Renal pelvis (tissue), 12 donors: ENCODE data around the gene SSX4. TPM values are rescaled to one million over a fixed set of nuclear protein-coding genes. Genes with fewer than 3 reads are reported as not detected.
"Not testable (repeated sequence)": the region's sequence is repeated elsewhere in the genome, so short reads cannot be mapped to it uniquely, and the experiment has no call there.

Experiments used
- DNase-seq: peaks from one replicate; pipeline ENCODE4 v3.0.0-alpha.2; 2013
- long read RNA-seq, 16 experiments: transcript quantifications; one replicate each; lab custom pipeline, GENCODE V29; 2026
- polyA plus RNA-seq, 3 donors: library from polyadenylated mRNA; unstranded; fragments of 120-200 nt; gene quantifications; one replicate each; pipeline ENCODE4 v1.2.1, GENCODE V29; 2013; ENCODE audit not compliant: insufficient read length in 3 of 3

SSX4 gene, protein sequence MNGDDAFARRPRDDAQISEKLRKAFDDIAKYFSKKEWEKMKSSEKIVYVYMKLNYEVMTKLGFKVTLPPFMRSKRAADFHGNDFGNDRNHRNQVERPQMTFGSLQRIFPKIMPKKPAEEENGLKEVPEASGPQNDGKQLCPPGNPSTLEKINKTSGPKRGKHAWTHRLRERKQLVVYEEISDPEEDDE
- polyA plus RNA-seq = not detected
- long read RNA-seq, donor 1 = 0 reads
- long read RNA-seq, donor 2 = 0 reads
- long read RNA-seq, donor 3 = 0 reads
- long read RNA-seq, donor 4 = 0 reads
- long read RNA-seq, donor 5 = 0 reads
- long read RNA-seq, donor 6 = 0 reads
- long read RNA-seq, donor 7 = 0 reads
- long read RNA-seq, donor 8 = 0 reads
- long read RNA-seq, donor 9 = 0 reads
- long read RNA-seq, donor 10 = 0 reads
- long read RNA-seq, donor 11 = 0 reads
- long read RNA-seq, donor 12 = 0 reads
- long read RNA-seq, donor 13 = 0 reads
- long read RNA-seq, donor 14 = 0 reads
- long read RNA-seq, donor 15 = 0 reads
- long read RNA-seq, donor 16 = 0 reads

DNA sequence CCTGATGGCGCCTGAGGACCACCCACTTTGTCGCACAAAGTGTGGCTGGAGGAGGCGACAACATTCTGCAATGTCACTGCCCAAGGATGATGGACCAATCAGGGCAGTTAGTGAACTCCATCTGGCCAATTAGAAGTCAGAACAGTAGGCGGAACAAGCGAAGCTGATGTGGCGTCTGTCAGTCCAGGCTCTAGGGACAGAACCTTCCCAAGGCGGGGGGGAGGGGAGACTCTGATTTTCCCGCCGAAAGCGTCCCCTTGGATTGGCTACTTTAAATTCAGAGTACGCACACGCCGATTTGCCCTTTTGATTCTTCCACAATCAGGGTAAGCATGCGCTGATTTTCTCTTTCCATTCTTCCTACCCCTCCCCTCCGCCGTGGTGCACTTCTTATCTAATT is at the start of gene SSX4:
Gene SSX4, plus strand, starts transcription at position 301 of the 400 bp plus-strand sequence. CDS start 515 bp downstream, outside the sequence.
- not testable (repeated sequence) for DNase-seq

DNA sequence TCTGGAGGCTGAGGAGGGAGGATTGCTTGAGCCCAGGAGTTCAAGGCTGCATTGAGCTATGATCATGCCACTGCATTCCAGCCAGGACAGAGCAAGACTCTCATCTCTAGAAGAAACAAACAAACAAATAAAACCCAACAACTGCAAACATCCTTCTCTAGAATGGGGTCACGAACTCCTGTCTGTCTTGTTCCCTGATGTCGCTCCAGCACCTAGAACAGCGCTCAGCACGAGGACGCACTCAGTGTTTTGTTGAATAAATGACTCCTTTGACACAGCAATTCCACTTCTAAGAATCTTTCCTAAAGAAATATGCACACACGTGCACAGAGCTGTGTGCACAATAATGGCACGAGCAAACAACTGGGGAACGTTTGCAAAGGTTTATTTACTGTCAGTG is 37.3 kb upstream of the SSX4 start:
- not testable (repeated sequence) for DNase-seq

DNA sequence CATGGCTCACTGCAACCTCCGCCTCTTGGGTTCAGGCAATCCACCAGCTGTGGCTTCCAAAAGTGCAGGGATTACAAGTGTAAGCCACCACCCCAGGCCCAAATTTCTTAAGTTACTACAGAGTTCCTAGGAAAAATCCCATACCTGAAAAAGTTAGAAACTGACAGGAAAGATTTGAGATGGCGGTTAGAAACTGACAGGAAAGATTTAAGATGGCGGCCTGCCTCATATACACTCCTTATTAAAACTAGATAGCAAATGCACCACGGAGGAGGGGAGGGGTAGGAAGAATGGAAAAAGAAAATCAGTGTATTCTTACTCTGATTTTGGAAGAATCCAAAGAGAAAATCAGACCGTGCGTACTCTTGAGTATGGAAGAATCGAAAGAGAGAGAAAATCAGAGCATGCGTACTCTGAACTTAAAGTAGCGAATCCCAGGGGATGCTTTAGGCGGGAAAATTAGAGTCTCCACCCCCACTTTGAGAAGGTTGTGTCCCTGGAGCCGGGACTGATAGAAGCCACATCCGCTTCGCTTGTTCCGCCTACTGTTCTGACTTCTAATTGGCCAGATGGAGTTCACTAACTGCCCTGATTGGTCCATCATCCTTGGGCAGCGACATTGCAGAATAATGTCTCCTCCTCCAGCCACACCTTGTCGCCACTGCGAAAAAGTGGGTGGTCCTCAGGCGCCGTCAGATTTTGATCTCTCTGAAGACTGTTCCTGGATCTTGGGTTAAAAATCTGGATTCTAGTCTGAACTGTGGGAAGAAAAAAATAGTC is 26.8 kb upstream of the SSX4 start, which contains the start of gene SSX3:
Gene SSX3, minus strand, starts transcription at position 389 of the 780 bp plus-strand sequence. CDS start 1,454 bp downstream, outside the sequence.
- not testable (repeated sequence) for DNase-seq

DNA sequence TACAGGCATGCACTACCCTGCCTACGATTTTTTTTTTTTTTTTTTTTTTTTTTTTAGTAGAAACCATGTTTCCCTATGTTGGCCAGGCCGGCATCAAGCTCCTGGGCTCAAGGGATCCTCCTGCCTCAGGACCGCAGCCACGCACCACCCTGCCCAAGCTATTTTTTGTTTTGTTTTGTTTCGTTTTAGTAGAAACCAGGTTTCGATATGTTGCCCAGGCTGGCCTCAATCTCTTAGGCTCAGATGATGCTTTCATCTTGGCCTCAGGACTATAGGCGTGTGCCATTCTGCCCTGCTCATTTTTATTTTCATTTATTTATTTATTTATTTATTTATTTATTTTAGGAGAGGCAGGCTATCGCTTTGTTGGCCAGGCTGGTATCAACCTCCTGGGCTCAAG is 25.7 kb upstream of the SSX4 start:
- no peak for DNase-seq

DNA sequence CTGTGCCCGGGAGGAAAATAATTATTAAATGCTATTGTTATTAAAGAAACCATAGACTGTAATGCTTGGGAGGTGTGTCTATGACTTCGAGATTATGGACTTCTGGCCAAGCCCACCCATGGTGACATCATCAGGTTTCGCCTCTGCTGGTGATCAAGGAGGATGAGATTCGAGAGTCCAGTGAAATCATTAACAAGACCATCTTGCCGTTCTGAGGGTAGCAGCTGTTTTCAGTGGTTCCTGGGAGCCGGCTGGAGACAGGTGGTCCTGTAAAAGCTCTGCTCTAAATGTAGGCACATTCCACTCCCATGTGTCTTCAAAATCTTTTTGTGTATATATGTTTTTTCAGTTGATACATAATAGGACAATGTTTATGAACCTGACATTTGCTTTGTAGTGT is 24.1 kb upstream of the SSX4 start:
- DNase-seq = not testable (repeated sequence)

DNA sequence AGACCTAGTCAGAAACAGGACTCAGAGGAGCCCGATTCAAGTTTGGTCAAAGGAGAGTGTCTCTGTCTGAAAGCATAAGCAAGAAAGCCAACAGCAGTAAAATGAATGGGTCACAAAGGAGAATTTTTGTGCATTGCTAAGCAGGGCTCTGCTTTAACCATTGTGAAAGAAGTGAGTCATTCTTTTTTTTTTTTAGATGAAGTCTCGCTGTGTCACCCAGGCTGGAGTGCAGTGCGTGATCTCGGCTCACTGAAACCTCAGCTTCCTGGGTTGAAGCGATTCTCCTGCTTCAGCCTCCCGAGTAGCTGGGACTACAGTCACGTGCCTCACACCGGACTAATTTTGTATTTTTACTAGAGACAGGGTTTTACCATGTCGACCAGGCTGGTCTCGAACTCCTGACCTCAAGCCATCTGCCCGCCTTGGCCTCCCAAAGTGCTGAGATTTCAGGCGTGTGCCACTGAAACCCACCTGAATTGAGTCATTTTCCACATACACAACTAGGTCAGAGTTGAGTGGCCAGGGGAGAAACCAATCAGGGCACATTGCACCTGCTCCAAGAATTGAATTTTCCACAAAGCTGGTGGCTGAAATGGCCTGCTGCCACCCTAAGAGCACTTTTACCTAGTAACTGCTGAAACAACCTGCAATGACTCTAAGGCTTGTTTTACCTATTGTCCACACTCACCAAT is 15.5 kb upstream of the SSX4 start:
- DNase-seq = not testable (repeated sequence)

- not testable (repeated sequence) for DNase-seq
Measured at GRCh38 chrX:48370408-48370807, 12.9 kb upstream of the SSX4 start.

- DNase-seq = not testable (repeated sequence)
Measured at GRCh38 chrX:48396931-48397330, 13.6 kb downstream of the SSX4 start.

- not testable (repeated sequence) for DNase-seq
Measured at GRCh38 chrX:48397825-48398224, 14.5 kb downstream of the SSX4 start.

DNA sequence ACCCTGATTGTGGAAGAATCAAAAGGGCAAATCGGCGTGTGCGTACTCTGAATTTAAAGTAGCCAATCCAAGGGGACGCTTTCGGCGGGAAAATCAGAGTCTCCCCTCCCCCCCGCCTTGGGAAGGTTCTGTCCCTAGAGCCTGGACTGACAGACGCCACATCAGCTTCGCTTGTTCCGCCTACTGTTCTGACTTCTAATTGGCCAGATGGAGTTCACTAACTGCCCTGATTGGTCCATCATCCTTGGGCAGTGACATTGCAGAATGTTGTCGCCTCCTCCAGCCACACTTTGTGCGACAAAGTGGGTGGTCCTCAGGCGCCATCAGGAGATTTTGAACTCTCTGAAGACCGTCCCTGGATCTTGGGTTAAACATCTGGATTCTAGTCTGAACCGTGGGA is 28.5 kb downstream of the SSX4 start, which contains the start of gene SSX4B:
Gene SSX4B, minus strand, starts transcription at position 101 of the 400 bp plus-strand sequence. CDS start 588 bp downstream, outside the sequence.
- DNase-seq = not testable (repeated sequence)

GRCh38 chrX:48427027-48427716 is 43.8 kb downstream of the SSX4 start:
- not testable (repeated sequence) for DNase-seq

DNA sequence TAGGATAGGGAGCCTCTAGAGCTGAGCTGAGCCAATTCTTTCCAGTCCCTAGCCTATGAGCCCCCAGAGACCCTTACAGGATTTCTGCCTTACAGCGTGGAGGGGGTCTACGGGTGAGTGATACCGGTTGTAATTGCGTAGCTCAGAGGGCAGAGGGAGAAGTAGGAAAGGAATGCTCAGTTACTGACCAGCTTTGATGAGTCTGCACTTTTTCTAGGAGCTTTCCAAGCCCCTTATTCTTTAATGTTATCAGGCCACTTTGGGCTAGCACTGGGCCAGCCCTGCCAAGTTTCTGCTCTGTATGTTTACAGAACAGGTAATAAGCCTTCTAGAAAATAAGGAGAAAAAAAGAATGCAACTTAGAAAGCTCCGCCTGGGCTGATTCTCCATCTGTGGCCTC is 46.3 kb downstream of the SSX4 start:
- DNase-seq = not testable (repeated sequence)

DNA sequence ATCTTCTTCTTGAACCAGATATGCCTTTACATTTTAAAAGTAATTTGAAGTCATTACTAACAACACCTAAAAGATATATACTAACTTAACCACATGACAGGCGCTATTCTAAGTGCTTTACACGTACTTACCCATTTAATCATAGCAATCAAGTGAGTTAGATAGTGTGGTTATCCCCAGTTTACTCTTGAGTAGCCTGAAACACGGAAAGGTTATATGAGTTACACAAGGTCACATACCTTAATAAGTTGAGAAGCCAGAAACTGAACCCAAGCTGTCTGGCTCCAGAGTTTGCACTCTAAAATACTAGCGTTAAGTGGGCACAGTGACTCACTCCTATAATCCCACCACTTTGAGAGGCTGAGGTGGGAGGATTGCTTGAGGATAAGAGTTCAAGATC is 46.8 kb downstream of the SSX4 start:
- DNase-seq = not testable (repeated sequence)

DNA sequence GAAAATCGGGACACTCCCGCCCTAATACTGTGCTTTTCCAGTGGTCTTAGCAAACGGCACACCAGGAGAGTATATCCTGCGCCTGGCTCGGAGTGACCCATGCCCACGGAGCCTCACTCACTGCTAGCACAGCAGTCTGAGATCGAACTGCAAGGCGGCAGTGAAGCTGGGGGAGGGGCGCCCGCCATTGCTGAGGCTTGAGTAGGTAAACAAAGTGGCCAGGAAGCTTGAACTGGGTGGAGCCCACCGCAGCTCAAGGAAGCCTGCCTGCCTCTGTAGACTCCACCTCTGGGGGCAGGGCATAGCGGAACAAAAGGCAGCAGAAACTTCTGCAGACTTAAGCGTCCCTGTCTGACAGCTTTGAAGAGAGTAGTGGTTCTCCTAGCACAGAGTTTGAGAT is 50.4 kb downstream of the SSX4 start:
- DNase-seq = not testable (repeated sequence)

Other genes starting within 250 kb of the SSX4 start
- not detected for gene SSX5, start 186.7 kb upstream of the SSX4 start, polyA plus RNA-seq
- not detected for gene SSX1, start 128.1 kb upstream of the SSX4 start, polyA plus RNA-seq
- not detected for gene SSX3, start 26.8 kb upstream of the SSX4 start, polyA plus RNA-seq
- not detected for gene SSX4B, start 28.4 kb downstream of the SSX4 start, polyA plus RNA-seq
- gene SLC38A5, start 86.7 kb downstream of the SSX4 start, polyA plus RNA-seq = 10 to 100 TPM in 2 of 3 donors, 1 to 10 TPM in 1; 5.4 to 10.5 (median 10.3) TPM
- 10 to 100 TPM; 34.8 to 40.2 (median 39.5) TPM for gene FTSJ1, start 92.7 kb downstream of the SSX4 start, polyA plus RNA-seq
- 10 to 100 TPM in 1 of 3 donors, 1 to 10 TPM in 2; 7.5 to 10.7 (median 9.8) TPM for gene PORCN, start 125.5 kb downstream of the SSX4 start, polyA plus RNA-seq
- gene EBP, start 138.3 kb downstream of the SSX4 start, polyA plus RNA-seq = 10 to 100 TPM; 78.3 to 82.8 (median 82.4) TPM
- 10 to 100 TPM; 11.1 to 12.5 (median 11.7) TPM for gene TBC1D25, start 156.2 kb downstream of the SSX4 start, polyA plus RNA-seq
- 100 to 1,000 TPM; 220 to 346 (median 304) TPM for gene RBM3, start 190.9 kb downstream of the SSX4 start, polyA plus RNA-seq
- 100 to 1,000 TPM; 145 to 177 (median 154) TPM for gene WDR13, start 214.0 kb downstream of the SSX4 start, polyA plus RNA-seq